Activated T-helper 2 cell treated with anti-CD3 and anti-CD28 coated beads, Interferon-gamma antibody, Interleukin-2, Interleukin-4, amounts not matched to agents 10 μg/mL and 5 μg/mL and 100 μg/mL, durations not matched to agents 14 hours and 24 hours and 36 hours (primary cell): ENCODE measurements around the gene GPC6. TPM values are rescaled to one million over a fixed set of nuclear protein-coding genes. Genes with fewer than 3 reads are reported as not detected.

ENCODE experiments used
- DNase-seq: peaks from one replicate; pipeline ENCODE4 v3.0.0; 2021; ENCODE audit warnings: low spot score
- H3K27ac Mint-ChIP-seq: one replicate; pipeline ENCODE4 v1.8.0; 2021; ENCODE audit warnings: mixed read lengths
- H3K27me3 Mint-ChIP-seq: one replicate; pipeline ENCODE4 v1.8.0; 2021; ENCODE audit warnings: low read depth, mixed read lengths
- H3K36me3 Mint-ChIP-seq: one replicate; pipeline ENCODE4 v1.8.0; 2021; ENCODE audit warnings: low read depth, mixed read lengths
- H3K4me1 Mint-ChIP-seq: one replicate; pipeline ENCODE4 v1.8.0; 2021; ENCODE audit warnings: low read depth, mixed read lengths
- H3K4me3 Mint-ChIP-seq: one replicate; pipeline ENCODE4 v1.8.0; 2021; ENCODE audit warnings: low read depth, mild to moderate bottlenecking, moderate library complexity, mixed read lengths
- H3K9me3 Mint-ChIP-seq: one replicate; pipeline ENCODE4 v1.8.0; 2021; ENCODE audit warnings: mixed read lengths
- intact Hi-C: fragments of 100-400 bp; cut with micrococcal nuclease; formaldehyde crosslinking; loops from one replicate; pipeline ENCODE4 v1.15.1; 2023
- total RNA-seq: library from RNA; stranded (reverse); gene quantifications from 2 replicates; pipeline ENCODE4 v1.2.3, GENCODE V29; 2022

The GPC6 gene
- total RNA-seq, 1 donor from 2014 or later = not detected

GRCh38 chr13:94324767-94325540 lies 1098.3 kb downstream of the GPC6 start:
- H3K27ac Mint-ChIP-seq = no peak overlapping the region
- intact Hi-C loops = loop anchor here (10.0 kb wide), 2 partner anchors 90 kb away; no protein-coding TSS in a partner anchor
- H3K4me3 Mint-ChIP-seq = no peak overlapping the region
- H3K9me3 Mint-ChIP-seq = peaks cover 14% of the 10 kb centered on the region
- peaks cover 44% of the 10 kb centered on the region for H3K4me1 Mint-ChIP-seq
- peaks cover 1% of the 10 kb centered on the region for H3K27me3 Mint-ChIP-seq
- H3K36me3 Mint-ChIP-seq = no peaks in the 10 kb centered on the region
- no peak for DNase-seq

DNA sequence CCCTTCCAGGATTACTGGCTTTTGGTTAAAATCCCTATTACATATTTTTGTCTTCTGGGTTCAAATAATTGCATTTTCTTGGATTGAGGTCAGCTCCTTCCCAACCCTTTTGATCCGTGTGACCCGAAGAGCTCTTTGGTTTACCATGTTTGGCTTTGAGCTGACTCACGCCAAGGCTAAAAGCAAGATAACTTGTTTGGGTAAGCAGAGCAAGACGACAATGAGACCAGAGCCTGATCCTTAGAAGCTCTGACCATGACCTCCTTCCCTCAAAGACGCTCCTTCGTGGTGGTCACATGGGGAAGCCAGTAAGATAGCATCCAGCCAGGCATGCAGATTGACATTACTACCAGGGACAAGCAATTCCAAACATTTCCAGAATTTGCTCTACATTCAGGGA lies 1099.0 kb downstream of the GPC6 start:
- Mint-ChIP-seq H3K27ac (no peak overlapping the region), H3K9me3 (peaks cover 14% of the 10 kb centered on the region), H3K27me3 (peaks cover 3% of the 10 kb centered on the region), H3K4me3 (no peak overlapping the region), H3K36me3 (no peaks in the 10 kb centered on the region), H3K4me1 (peaks cover 49% of the 10 kb centered on the region)
- DNase-seq = no peak
- intact Hi-C loops = loop anchor here (2.0 to 10.0 kb wide), 3 partner anchors 89 to 1351 kb away; partner anchors contain the start of gene DNAJC3

GRCh38 chr13:94327318-94327717 lies 1100.7 kb downstream of the GPC6 start:
- H3K4me3 Mint-ChIP-seq = peak overlapping the region; percentile 45
- H3K4me1 Mint-ChIP-seq = peaks cover 52% of the 10 kb centered on the region
- intact Hi-C loops = loop anchor here (2.0 to 10.0 kb wide), 3 partner anchors 87 to 1349 kb away; partner anchors contain the start of gene DNAJC3
- H3K27me3 Mint-ChIP-seq = peaks cover 6% of the 10 kb centered on the region
- no peak for DNase-seq
- no peaks in the 10 kb centered on the region for H3K9me3 Mint-ChIP-seq
- no peaks in the 10 kb centered on the region for H3K36me3 Mint-ChIP-seq
- no peak overlapping the region for H3K27ac Mint-ChIP-seq

DNA sequence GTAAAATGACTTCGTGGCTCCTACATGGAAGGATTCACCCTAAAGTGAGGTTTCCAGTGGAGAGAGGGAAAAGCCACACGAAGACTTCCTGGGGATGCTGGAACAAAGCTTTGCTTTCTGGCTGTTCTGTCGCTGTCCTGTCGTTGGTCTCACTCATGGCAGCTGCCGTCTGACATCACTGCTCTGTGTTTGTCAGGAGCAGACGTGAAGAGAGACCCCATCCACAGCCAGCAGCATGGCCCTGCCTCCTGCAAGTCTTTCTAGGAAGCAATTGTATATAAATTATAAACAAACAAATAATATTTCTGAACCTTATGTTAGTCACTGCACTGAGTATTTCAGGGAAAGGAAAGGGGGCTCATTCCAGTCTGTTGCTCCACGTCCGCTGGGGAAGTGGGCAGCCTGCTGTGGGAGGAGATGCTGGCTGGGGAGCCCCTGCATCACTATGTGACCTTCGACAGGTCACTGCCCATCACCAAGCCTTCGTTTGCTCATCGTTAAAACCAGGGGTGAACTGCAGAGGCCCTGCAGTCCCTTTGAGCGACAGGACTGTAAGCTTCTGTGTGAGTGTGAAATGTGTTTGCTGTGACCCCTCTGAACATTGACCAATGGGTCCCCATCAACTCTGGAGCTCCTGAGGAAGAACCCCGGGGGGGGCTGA lies 1101.9 kb downstream of the GPC6 start:
- peaks cover 16% of the 10 kb centered on the region for H3K27me3 Mint-ChIP-seq
- H3K36me3 Mint-ChIP-seq = no peaks in the 10 kb centered on the region
- no peak overlapping the region for H3K27ac Mint-ChIP-seq
- no peaks in the 10 kb centered on the region for H3K9me3 Mint-ChIP-seq
- intact Hi-C loops = loop anchor here (10.0 kb wide), 2 partner anchors 86 to 94 kb away; no protein-coding TSS in a partner anchor
- no peak for DNase-seq
- H3K4me1 Mint-ChIP-seq = peaks cover 46% of the 10 kb centered on the region
- H3K4me3 Mint-ChIP-seq = no peak overlapping the region

GRCh38 chr13:94329277-94329676 lies 1102.7 kb downstream of the GPC6 start:
- Mint-ChIP-seq H3K4me3 (no peak overlapping the region), H3K4me1 (peaks cover 41% of the 10 kb centered on the region), H3K27ac (no peak overlapping the region), H3K27me3 (peaks cover 24% of the 10 kb centered on the region), H3K9me3 (no peaks in the 10 kb centered on the region), H3K36me3 (no peaks in the 10 kb centered on the region)
- no peak for DNase-seq
- intact Hi-C loops = loop anchor here (10.0 kb wide), 2 partner anchors 86 to 94 kb away; no protein-coding TSS in a partner anchor

GRCh38 chr13:94329754-94330551 lies 1103.3 kb downstream of the GPC6 start:
- intact Hi-C loops = loop anchor here (10.0 kb wide), 2 partner anchors 85 to 95 kb away; no protein-coding TSS in a partner anchor
- peaks cover 24% of the 10 kb centered on the region for H3K27me3 Mint-ChIP-seq
- H3K27ac Mint-ChIP-seq = no peak overlapping the region
- no peak overlapping the region for H3K4me3 Mint-ChIP-seq
- no peak for DNase-seq
- no peaks in the 10 kb centered on the region for H3K36me3 Mint-ChIP-seq
- peaks cover 38% of the 10 kb centered on the region for H3K4me1 Mint-ChIP-seq
- H3K9me3 Mint-ChIP-seq = no peaks in the 10 kb centered on the region

GRCh38 chr13:94330552-94331071 lies 1104.0 kb downstream of the GPC6 start:
- Mint-ChIP-seq H3K27me3 (peaks cover 25% of the 10 kb centered on the region), H3K9me3 (no peaks in the 10 kb centered on the region), H3K36me3 (no peaks in the 10 kb centered on the region), H3K4me1 (peaks cover 37% of the 10 kb centered on the region), H3K4me3 (no peak overlapping the region), H3K27ac (no peak overlapping the region)
- DNase-seq = no peak
- intact Hi-C loops = no loop called here

DNA sequence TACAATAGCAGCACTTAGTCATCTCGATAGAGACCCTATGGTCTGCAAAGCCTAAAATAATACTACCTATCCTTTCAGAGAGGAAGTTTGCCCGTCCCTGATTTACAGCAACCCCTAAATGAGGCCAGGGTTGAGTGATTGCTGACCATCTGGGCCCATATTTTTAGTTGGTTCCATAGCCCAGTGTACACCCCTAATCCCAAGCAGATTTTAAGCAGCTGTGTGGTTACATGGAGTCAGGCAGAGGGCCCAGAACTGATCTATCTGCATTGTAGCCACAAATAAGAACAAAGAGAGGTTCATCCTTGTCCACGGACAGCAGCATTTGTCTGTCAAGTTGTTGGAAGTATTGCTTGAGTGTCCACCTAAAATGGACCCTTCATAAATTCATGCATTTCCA lies 1104.7 kb downstream of the GPC6 start:
- Mint-ChIP-seq H3K36me3 (no peaks in the 10 kb centered on the region), H3K4me1 (peaks cover 34% of the 10 kb centered on the region), H3K27ac (no peak overlapping the region), H3K27me3 (peaks cover 27% of the 10 kb centered on the region), H3K9me3 (no peaks in the 10 kb centered on the region), H3K4me3 (no peak overlapping the region)
- intact Hi-C loops = no loop called here
- DNase-seq = no peak

GRCh38 chr13:94332359-94333096 lies 1105.9 kb downstream of the GPC6 start:
- intact Hi-C loops = no loop called here
- Mint-ChIP-seq H3K36me3 (no peaks in the 10 kb centered on the region), H3K4me1 (peaks cover 25% of the 10 kb centered on the region), H3K27me3 (peaks cover 30% of the 10 kb centered on the region), H3K27ac (no peak overlapping the region), H3K9me3 (no peaks in the 10 kb centered on the region), H3K4me3 (no peak overlapping the region)
- DNase-seq = no peak

GRCh38 chr13:94333131-94333820 lies 1106.7 kb downstream of the GPC6 start:
- no peaks in the 10 kb centered on the region for H3K9me3 Mint-ChIP-seq
- no peak for DNase-seq
- no peak overlapping the region for H3K4me3 Mint-ChIP-seq
- peaks cover 17% of the 10 kb centered on the region for H3K4me1 Mint-ChIP-seq
- H3K27ac Mint-ChIP-seq = no peak overlapping the region
- H3K27me3 Mint-ChIP-seq = peaks cover 30% of the 10 kb centered on the region
- no peaks in the 10 kb centered on the region for H3K36me3 Mint-ChIP-seq
- intact Hi-C loops = no loop called here

DNA sequence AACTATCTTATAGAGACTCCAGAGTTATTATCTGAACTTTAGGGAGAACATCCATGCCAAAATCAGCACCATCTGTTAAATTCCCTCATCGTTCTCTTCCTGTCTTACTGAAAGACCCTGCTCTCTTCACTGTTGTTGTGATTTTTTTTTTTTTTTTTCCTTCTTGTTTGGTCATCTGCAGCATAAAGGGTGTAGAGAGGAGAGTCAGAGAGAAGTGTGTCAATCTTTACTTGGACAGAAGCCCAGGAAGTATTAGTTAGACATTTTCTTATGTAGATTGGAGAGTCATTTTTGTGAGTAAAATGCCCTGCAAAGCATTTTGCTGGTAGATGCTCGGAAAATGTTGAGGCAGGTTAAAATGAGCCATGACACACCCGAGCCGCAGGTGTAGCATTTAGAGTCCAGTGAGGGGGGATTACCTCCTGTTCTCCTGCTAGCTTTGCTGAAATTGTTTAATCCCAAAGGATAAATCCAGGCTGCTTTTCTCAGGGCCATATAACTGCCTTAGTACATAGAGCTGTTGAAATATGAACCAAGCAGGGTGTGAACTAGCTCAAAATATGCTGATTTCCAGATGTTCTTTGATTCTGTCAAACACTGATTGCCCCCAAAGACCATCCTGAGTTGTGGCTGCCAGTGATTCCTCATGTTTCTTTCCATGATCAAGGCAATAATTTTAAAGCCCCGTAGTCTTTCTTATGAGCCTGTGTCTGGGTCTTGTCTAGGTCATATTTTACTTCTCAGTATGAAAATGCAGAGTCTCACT lies 1109.3 kb downstream of the GPC6 start:
- Mint-ChIP-seq H3K27me3 (peaks cover 31% of the 10 kb centered on the region), H3K36me3 (no peaks in the 10 kb centered on the region), H3K9me3 (no peaks in the 10 kb centered on the region), H3K4me3 (no peak overlapping the region), H3K4me1 (no peaks in the 10 kb centered on the region), H3K27ac (no peak overlapping the region)
- DNase-seq = no peak
- intact Hi-C loops = no loop called here
